ENCODE measurements around the gene HOXB9. TPM values are rescaled to one million over a fixed set of nuclear protein-coding genes. Genes with fewer than 3 reads are reported as not detected.

HOXB9 gene
- total RNA-seq, 2 experiments from 2014 or later = not detected

DNA sequence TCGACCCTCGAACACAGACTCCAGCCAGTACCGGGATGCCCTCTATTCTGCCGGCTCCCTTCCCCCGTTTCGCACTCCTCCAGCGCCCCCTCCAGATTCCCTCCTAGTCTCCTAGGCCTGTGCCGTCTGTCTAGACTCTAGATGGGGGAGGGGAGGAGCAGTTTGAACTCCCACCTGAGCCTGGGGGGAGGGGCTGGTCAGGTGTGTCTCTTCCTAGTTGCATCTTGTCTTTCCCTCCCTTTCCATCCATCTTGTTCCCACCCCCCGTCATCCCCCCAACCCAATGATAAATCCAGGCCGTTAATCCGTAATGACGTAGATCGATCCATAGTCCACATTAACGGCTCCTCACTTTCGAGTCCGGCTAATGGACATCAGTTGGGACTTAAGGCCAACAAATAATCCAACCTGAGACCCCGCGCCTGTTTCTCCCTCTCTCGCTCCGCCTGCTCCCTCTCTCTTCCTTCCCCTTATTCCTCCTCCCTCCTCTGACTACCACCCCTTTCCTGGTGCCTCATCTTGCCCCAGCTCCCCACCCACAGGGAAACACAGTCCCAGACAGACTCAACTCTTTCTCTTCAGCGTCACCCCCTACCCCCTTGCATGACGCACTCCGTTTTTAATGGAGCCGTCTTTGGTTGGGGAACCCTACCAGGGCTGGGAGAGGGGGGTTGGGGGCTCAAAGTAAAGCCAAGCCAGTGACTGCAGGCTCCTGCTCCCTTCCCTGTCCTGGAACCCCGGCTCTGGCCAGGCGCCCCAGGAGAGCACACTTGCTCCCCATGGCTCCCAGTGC is 29.2 kb downstream of the HOXB9 start:
- H3K27ac ChIP-seq (ENCODE audit: low read depth, low read length, poor library complexity, severe bottlenecking) = no peak overlapping the region
- H3K79me2 ChIP-seq (ENCODE audit: insufficient read depth, low read depth, low read length) = no peaks in the 10 kb centered on the region
- peak overlapping the region; percentile 40 for H2AFZ ChIP-seq (ENCODE audit: low read length)
- peak overlapping the region; percentile 60 for H3K4me2 ChIP-seq (ENCODE audit: low read length)
- H3K4me3 ChIP-seq (ENCODE audit: low read depth, low read length, poor library complexity, severe bottlenecking) = peak overlapping the region; percentile 57
- H3K4me1 ChIP-seq (ENCODE audit: insufficient read depth, low read length, poor library complexity, severe bottlenecking) = peaks cover 6% of the 10 kb centered on the region
- no peak for TF ChIP-seq EZH2phosphoT487 (IDR thresholded peaks at IDR 0.05; ENCODE audit: borderline replicate concordance, low read depth, low read length)
- TF ChIP-seq, protein P1, sequence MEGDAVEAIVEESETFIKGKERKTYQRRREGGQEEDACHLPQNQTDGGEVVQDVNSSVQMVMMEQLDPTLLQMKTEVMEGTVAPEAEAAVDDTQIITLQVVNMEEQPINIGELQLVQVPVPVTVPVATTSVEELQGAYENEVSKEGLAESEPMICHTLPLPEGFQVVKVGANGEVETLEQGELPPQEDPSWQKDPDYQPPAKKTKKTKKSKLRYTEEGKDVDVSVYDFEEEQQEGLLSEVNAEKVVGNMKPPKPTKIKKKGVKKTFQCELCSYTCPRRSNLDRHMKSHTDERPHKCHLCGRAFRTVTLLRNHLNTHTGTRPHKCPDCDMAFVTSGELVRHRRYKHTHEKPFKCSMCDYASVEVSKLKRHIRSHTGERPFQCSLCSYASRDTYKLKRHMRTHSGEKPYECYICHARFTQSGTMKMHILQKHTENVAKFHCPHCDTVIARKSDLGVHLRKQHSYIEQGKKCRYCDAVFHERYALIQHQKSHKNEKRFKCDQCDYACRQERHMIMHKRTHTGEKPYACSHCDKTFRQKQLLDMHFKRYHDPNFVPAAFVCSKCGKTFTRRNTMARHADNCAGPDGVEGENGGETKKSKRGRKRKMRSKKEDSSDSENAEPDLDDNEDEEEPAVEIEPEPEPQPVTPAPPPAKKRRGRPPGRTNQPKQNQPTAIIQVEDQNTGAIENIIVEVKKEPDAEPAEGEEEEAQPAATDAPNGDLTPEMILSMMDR (conservative IDR thresholded peaks at IDR 0.05; ENCODE audit: low read length) = no peak
- H3K9me3 ChIP-seq (ENCODE audit: low read length) = no peaks in the 10 kb centered on the region
- H3K9me2 ChIP-seq (ENCODE audit: insufficient read depth, low read length) = no peaks in the 10 kb centered on the region
- no TSS peak for BruUV-seq (replicated peaks)
- intact Hi-C loops (cut with micrococcal nuclease; ENCODE audit: unreplicated experiment) = loop anchor here (10.0 kb wide), 1 partner anchor 332 kb away; no protein-coding TSS in a partner anchor
- no peaks in the 10 kb centered on the region for H4K20me1 ChIP-seq (ENCODE audit: insufficient read depth, low read length)
- H3K36me3 ChIP-seq (ENCODE audit: insufficient read depth, low read length) = no peaks in the 10 kb centered on the region
- ChIA-PET POLR2A (no interaction called here), CTCF (ENCODE audit: unreplicated experiment) (no interaction called here)
- no peak for DNase-seq (ENCODE audit: low spot score)

DNA sequence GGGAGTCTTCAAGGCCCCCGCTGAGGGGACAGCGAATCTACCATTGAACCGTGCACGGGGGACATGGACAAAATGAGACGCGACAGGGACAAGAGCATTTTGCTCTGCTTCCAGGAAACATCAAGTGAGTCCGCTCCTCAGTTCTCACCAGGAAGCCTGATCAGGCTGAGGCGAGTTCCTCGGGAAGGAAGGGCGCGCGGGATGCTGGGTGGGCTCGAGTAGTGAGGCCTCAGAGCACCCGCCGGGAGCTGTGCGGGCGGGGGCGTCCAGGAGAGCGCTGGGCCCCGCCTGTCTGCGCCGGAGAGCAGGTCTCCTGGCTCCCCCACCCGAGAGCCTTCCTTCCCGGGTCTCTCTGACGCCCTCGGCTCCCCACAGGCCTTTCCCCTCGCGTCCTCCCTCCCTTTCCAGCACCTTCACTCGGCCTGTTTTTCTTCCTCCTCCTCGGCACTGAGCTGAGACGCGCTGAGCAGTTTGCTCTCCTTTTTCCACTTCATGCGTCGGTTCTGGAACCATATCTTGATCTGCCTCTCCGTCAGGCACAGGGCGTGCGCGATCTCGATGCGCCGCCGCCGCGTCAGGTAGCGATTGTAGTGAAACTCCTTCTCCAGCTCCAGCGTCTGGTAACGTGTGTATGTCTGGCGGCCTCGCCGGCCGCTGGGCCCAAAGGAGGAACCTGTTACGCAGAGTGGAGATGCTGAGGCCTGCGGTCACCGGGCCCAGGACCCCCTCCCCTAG is 30.0 kb downstream of the HOXB9 start:
- Histone ChIP-seq H3K4me3 (ENCODE audit: low read depth, low read length, poor library complexity, severe bottlenecking) (no peak overlapping the region), H4K20me1 (ENCODE audit: insufficient read depth, low read length) (no peaks in the 10 kb centered on the region), H3K9me3 (ENCODE audit: low read length) (no peaks in the 10 kb centered on the region), H2AFZ (ENCODE audit: low read length) (no peak overlapping the region), H3K4me1 (ENCODE audit: insufficient read depth, low read length, poor library complexity, severe bottlenecking) (peaks cover 6% of the 10 kb centered on the region), H3K79me2 (ENCODE audit: insufficient read depth, low read depth, low read length) (no peaks in the 10 kb centered on the region), H3K9me2 (ENCODE audit: insufficient read depth, low read length) (no peaks in the 10 kb centered on the region), H3K4me2 (ENCODE audit: low read length) (no peak overlapping the region), H3K36me3 (ENCODE audit: insufficient read depth, low read length) (no peaks in the 10 kb centered on the region), H3K27ac (ENCODE audit: low read depth, low read length, poor library complexity, severe bottlenecking) (no peak overlapping the region)
- ChIA-PET CTCF (ENCODE audit: unreplicated experiment) (no interaction called here), POLR2A (no interaction called here)
- no peak for DNase-seq (ENCODE audit: low spot score)
- TF ChIP-seq EZH2phosphoT487 (IDR thresholded peaks at IDR 0.05; ENCODE audit: borderline replicate concordance, low read depth, low read length) = no peak
- TF ChIP-seq, protein P1 (conservative IDR thresholded peaks at IDR 0.05; ENCODE audit: low read length) = no peak
- no TSS peak for BruUV-seq (replicated peaks)
- intact Hi-C loops (cut with micrococcal nuclease; ENCODE audit: unreplicated experiment) = loop anchor here (10.0 kb wide), 1 partner anchor 331 kb away; no protein-coding TSS in a partner anchor
